GM19035 (cell line): Measurements from ENCODE around the gene PPP2CA.
"Not testable (repeated sequence)": the region's sequence is repeated elsewhere in the genome, so short reads cannot be mapped to it uniquely, and the experiment has no call there.

Experiments
- ATAC-seq: cut with Tn5 transposase; IDR thresholded peaks from one replicate; pipeline ENCODE4 v1.9.1; 2021; ENCODE audit not compliant: unreplicated experiment

PPP2CA gene

DNA sequence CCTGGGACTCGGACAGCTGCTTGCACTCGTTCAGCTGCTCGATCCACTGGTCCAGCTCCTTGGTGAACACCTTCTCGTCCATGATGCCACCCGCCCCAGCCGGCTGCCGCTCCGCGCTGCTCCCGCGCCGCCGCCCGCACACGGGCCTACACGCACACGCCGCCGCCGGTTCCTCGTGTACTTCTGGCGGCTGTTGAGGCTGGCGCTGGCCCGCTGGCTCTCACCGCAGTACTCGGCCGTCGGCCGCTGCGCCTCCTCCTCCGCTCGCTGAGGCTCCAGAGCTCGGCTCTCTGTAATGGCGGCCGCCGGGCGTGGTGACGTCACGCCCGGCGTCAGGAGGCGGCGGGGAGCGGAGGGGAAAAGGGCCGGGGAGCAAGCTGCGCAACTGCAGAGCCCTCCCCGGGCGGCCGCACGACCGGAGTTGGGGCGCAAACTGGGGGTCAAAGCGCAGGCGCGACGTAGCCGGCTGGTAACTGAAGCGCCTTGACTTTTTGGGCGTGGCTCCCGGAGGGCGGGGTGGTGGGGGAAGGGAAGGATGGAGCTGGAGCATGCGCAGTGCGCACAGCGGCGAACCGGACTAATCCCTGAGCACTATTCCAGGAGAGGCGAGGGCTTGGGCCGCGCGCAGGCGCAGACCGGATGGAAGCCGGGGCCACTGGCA is at the start of gene PPP2CA:
TSS of gene PPP2CA (minus strand) at position 294 of the 661 bp plus-strand sequence. CDS start at position 82, 212 bp downstream.
- ATAC-seq, result peak; percentile 76

DNA sequence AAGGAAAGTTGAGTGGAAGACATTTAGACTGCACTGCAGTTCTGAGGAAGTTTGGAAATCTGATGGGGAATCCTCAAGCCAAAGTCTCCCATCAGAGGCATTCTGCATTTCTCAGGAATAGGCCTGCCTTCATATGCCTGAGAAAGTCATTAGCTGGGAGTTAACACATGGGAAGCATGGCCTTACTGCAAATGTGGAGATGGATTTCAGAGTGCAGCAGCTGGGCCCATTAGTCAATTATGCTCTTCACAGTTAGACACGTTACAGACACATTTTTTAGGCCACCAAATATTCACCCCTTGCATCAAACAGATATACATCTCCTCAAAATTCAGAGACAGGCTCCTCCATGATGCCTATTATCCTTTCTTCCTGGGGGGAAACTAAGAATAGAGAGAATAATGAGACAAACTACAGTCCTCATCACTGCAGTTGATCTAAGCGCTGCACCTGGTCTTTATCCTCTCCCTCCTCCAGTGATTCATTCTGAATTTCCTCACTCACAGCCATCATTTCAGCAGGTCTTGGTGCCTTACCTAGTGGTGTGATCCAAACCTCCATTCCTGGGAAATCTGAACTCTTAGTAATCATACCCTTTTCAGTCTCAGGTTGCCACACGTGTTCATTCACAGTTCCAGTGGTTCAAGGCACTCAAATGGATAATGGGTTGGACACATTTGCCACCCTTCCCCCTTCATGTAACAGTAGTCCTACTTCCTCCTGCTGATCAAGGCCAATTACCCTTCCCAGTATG is 47.9 kb upstream of the PPP2CA start:
- no peak for ATAC-seq

DNA sequence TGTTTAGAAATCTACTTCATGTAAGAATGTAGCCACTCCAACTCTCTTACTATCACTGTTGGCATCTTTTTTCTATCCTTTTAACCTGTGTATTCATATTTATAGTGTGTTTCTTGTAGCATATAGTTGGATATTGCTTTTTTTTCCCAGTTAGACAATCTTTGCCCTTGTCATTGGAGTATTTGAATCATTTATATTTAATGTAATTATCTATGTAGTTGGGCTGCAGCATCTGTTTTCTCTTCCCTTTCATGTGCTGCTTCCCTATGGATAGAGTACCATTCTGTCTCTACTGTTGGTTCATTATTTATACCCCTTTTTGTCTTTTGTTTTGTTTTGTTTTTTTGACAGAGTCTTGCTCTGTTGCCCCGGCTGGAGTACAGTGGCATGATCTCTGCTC is 45.2 kb upstream of the PPP2CA start:
- ATAC-seq, result no peak

DNA sequence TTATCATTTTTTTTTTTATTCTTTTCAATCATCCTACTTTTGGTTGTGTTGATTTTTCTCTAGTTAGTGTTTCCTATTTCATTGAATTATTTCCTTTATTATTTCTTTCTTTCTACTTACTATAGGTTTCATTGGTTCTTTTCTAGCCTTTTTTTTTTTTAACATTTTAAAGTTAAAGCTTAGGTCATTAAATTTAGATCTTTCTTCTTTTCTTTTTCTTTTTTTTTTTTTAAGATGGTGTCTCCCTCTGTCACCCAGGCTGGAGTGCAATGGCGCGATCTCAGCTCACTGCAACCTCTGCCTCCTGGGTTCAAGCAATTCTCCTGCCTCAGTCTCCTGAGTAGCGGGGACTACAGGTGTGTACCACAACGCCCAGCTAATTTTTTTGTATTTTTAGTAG is 43.0 kb upstream of the PPP2CA start:
- no peak for ATAC-seq

DNA sequence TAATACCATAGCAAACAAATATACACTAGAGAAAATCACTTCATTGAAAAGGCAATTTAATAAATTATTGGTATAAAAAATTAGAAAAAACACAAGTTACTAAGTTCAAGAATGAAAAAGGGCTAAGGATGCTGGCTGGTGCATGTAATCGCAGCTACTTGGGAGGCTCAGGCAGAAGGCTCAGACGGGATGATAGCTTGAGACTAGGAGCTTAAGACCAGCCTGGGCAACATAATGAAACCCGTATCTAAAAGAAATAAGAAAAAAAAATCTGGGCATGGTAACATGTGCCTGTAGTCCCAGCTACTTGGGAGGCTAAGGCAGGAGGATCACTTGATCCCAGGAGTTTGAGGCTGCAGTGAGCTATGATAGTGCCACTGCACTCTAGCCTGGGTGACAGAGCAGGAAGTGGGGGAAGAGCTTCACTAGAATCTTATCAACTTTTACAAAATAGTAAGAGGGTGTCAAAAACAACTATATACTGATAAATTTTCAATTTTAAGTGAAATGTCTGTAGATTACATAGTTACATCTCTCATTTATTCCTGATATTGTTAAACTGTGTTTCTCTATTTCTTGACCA is 42.2 kb upstream of the PPP2CA start:
- ATAC-seq, result no peak

DNA sequence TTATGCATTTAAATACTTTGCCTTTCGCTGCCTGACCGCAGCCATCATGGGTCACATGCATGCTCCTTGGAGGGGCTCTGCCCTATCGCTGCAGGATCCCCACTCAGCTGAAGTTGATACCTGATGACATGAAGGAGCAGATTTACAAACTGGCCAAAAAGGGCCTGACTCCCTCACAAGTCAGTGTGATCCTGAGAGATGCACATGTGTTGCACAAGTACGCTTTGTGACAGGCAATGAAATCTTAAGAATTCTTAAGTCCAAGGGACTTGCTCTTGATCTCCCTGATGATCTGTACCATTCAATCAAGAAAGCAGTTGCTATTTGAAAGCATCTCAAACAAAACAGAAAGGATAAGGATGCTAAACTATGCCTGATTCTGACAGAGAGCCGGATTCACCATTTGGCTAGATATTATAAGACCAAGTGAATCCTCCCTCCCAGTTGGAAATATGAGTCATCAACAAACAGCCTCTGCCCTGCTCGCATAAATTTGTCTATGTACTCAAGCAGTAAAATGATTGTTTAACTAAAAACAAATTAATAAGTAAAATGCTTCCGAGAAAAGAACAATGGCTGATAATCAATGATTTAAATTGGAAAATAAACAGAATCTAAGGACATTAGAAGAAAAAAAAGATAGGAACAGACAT is 41.6 kb upstream of the PPP2CA start:
- ATAC-seq, result no peak

DNA sequence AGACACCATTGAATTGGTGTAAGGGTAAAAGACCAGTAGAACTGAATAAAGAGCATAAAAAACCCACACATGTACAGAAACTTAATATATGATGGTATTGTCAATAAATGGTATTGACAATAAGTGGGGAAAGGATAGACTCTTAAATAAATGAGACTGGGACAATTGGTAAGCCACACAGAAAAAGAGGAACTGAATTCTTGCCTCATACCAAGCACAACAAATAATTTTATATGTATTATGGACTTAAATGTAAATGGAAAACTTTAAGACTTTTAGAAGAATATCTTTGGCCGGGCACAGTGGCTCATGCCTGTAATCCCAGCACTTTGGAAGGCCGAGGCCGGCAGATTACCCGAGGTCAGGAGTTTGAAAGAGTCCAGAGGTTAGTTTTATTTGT is 37.9 kb upstream of the PPP2CA start:
- no peak for ATAC-seq

DNA sequence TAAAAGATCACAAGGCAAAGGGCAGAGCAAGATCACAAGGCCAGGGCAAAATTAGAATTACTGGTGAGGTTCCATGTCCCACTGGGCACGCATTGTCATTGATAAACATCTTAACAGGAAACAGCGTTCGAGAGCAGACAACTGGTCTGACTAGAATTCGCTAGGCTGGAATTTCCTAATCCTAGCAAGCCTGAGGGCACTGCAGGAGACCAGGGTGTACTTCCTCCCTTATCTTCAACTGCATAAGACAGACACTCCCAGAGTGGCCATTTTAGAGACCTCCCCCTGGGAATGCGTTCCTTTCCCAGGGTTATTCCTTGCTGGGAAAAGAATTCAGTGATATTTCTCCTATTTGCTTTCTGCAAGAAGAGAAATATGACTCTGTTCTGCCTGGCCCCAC is 36.8 kb upstream of the PPP2CA start:
- ATAC-seq, result not testable (repeated sequence)

DNA sequence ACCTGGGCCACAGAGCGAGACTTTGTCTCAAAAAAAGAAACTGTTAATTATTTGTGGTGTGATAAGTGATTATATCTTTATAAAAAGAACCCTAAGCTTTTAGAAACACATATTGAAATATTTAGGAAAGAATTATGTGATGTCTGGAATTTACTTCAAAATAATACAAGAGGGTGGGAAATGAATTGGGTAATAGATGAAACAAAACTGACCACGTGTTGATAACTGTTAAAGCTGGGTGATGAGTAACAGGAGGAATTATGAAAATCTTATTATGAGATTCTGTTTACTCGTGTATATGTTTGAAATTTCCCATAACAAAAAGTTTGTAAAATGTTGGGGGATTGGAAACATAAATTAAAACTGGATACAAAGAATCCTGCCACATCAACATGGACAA is 33.0 kb upstream of the PPP2CA start:
- ATAC-seq, result no peak

DNA sequence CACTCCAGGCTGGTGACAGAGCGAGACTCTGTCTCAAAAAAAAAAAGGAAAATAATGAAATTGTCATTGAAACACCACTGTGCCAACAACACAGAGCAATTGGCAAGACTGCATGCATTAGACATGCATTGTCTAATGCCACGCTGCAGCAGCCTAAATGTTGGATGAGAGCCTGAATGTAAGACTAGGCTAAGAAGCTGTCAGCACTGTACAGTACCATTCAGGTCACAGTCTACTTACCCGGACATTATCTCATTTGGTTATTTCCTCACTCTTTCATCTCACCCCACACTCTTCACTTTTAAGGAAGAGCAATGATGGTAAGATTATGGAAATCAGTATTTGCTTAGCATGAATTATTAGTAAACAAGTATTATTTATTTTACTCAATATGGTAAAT is 31.3 kb upstream of the PPP2CA start:
- ATAC-seq, result no peak

DNA sequence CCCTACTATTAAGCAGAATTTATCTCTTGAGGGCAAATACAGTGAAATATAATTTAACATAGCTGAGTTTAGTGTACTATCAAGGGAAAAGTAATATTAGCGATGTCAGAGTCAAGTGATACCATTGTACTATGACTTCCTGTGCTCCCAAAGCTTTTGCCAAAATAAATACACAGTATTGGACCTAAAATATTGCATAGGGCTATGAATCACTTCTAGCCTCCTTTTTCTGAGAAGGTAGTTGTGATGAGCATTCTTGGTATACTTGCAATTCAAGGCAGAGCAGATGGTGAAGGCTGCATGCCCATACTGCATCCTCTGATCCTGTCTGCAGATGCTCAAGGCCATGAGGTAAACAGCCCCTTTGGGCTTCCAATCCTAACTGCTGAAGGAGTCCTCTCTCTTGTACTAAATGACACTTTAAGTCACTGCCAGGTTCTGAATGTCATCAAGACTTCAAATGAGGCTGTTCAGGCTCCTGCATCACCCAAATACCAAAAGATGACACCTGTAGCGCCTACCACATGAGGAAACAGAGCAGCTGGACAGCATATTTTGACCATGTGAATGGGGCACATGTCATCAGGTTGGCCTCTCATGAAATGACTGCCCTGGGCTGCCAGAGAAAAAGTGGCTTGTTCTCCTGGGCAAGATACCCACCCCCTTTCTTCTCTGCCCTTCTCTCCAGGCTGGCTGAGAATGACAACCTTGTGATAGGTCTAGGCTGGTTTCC is 29.7 kb upstream of the PPP2CA start:
- ATAC-seq, result no peak

DNA sequence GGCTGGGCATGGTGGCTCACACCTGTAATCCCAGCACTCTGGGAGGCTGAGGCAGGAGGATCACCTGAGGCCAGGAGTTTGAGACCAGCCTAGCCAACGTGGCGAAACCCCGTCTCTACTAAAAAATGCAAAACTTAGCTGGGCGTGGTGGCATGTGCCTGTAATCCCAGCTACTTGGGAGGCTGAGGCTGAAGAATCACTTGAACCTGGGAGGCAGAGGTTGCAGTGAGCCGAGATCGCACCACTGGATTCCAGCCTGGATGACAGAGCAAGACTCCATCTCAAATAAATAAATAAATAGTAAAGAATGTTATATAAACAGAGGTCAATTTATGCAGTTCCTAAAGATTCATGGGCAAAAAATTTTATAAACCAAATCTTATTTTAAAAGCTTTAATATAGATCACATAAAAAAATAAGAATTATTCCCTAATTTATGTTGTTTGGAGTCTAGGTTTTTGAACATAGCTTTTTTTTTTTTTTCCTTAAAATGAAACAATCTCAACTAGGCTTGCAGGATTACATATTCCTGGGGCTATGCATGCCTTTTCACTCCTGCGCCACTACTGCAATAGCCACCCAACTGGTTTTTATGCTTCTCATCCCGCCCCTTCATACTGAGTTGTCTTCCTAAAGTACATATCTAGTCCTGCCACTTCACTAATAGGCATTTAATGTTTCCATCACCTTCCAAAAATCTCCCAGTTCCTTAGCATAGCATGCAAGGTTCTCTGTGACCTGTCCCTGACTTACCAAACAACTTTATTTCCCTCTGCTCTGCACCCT is 27.7 kb upstream of the PPP2CA start:
- ATAC-seq, result not testable (repeated sequence)

DNA sequence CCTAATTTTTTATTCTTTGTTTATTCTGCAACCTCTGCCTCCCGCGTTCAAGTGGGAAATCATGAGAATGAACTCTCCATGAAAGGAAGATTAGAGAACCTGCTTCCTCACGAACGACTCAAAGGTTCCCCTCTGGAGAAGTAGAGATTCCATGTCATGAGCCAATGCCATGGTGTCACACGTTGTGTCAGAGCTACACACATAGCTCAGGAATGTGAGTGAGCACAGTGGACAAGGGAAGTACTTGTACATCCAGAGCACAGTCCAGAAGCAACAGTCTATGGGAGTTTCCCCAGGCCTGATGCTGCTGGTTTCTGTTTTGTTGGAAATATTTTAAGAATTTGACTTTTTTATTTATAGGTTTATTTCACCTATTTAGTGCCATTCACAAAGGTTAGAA is 26.8 kb upstream of the PPP2CA start:
- ATAC-seq, result no peak

DNA sequence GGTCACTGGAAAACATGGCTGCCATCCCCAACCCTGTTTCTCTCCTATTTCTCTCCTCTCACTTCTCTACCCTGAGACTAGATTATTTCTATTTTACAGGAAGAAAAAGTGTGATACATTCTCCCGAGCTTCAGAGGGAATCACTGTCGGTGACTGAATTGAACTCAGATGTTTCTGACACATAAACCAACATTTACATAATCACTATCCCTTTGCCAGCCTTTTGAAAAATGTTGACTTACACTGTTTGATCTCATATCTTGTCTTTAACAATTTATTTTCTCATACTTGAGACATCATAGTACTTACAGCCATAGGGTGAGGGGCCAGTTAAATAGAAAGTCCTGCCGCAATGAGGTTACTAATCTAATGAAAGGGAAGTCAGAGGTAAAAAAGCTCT is 25.1 kb upstream of the PPP2CA start:
- ATAC-seq, result no peak

DNA sequence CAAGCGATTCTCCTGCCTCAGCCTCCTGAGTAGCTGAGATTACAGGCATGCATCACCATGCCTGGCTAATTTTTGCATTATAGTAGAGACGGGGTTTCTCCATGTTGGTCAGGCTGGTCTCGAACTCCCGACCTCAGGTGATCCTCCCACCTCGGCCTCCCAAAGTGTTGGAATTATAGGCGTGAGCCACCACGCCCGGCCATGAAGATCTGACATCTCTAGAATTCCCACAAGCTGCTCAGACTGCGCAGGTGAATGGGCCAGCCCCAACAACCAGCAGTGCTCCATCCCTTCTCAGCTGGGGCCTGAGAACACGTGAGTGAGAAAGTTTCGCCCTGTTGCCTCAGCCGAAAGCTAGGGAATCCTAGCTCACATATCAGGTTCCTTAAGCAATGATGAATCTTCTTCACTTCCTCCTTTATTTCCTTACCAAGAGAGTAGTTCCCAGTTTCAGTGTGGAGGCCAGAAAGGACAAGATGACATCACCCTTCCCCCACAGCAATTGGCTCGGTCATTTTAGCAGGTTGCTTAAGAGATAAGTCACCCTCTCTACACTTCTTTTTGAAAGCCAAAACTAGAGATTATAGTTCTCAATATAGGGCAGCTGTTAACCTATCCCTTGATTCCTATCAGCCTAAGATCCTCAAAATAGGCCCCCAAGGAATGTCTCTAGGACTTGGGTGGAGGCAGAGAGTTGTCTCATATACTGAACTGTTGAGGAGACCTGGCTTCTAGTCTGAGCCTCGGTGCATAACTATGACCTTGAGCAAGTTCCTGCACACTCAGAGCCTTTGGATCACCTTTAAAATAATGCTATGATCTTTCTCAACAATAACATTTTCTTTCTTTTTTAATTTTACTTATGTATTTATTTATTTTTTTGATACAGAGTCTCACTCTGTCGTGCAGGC is 23.9 kb upstream of the PPP2CA start:
- no peak for ATAC-seq

DNA sequence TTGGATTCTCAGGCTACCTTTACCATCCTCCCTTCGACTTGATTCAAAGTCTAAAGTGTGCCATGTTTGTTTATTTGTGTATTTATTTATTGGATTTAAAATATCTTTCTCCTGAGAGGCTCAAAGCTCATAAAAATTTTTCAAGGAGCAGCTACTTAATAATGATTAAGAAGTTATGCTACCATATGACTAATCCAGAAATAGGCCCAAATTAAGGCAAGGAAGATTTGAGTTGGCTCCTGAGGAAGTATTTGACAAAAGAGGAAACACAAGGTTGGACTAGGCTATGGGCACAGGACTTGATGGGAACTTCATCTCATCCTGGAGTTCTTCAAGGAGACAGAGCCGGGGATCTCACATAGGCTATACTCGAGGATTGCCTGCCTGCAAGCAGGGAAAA is 22.4 kb upstream of the PPP2CA start:
- ATAC-seq, result no peak

DNA sequence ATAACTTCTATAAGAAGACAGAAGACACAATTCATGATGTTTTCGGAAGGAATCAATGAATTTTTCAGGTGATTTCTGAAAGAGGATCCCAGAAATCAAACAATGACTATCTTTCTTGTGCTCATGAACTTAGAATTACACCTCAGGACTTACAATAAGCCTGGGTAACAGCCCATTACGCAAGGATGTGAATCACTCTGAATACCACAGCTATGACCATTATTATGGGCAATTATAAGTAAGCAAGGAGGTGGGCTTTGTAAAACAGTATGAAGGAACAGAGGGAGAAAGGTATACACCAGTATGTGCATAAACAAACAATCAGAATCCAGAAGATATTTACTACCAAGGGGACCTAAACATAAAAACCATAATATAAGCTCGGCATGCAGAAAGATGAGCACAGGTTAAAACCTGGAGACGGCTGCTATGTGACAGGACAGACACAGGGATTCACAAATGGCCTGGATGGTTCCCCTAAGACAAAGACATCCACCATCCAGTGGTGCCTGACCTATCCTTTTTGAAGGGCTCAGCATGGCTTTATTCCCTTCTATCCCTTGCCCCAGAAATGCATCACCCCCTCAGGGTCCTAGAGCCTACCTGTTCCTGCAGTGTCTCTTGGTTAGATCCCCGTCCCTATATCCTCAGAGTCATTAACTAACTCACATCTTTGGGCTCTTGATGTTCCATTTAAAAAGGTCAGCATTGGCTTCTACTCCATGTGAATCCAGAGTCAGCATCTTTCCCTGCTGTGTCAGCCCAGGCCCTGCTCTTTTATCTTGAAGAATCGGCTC is 21.8 kb upstream of the PPP2CA start:
- ATAC-seq, result no peak

DNA sequence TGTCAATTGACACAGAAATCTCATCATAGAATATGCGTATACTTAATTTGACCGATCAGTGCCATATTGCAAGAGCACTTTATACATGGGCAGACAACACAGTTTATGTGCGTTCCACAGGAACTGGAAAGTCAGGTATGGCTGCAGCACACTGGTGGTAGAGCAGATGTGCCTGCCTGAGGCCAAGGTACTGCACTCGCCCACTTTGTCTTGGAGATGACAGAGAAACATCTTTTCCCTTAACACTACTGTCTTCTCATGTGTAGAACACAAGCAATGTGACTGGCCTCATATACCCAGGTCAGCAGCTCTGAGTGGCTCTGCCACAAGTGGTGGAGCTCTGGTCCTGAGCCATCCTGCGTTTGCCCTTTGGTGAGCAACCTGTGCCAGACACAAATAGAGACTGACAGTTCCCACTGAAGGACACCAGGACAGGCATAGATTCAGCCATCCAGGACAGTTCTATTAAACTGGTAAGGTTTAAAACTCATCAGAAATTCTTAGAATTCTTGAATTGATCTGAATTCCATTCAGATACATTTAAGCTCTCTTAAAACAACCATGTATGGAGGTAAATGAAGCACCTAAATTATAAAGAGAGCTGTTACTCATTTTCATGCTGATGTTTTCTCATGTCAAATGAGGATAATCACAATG is 21.0 kb upstream of the PPP2CA start:
- no peak for ATAC-seq
